GM12891 (cell line): Measurements from ENCODE around the gene NUMB.

Source experiments
- POLR2AphosphoS5 ChIP-seq: IDR thresholded peaks from 2 replicates; pipeline ENCODE4 v1.6.1; 2011; ENCODE audit warnings: low read depth, low read length, control low read depth
- TAF1 ChIP-seq: IDR thresholded peaks from 2 replicates; pipeline ENCODE4 v1.6.1; 2011; ENCODE audit warnings: low read depth, low read length, control low read depth

GRCh38 chr14:73500360-73500759 is 42.0 kb upstream of the NUMB start:
- TF ChIP-seq POLR2AphosphoS5 (no peak), TAF1 (no peak)
